Measurements from ENCODE around the gene SPRR1A. TPM values are rescaled to one million over a fixed set of nuclear protein-coding genes. Genes with fewer than 3 reads are reported as not detected.

Gene SPRR1A
- total RNA-seq, 4 donors from 2014 or later = not detected

GRCh38 chr1:152959273-152959672 lies 24.6 kb upstream of the SPRR1A start:
- intact Hi-C loops (cut with DNase I; ENCODE audit: low total_unique reads) = no loop called here
- Histone ChIP-seq H3K36me3 (no peaks in the 10 kb centered on the region), H3K4me3 (no peak overlapping the region), H3K27ac (no peak overlapping the region), H3K27me3 (no peaks in the 10 kb centered on the region), H3K4me1 (no peaks in the 10 kb centered on the region), H3K9me3 (no peaks in the 10 kb centered on the region)
- DNase-seq = no peak
- TF ChIP-seq POLR2A (IDR thresholded peaks at IDR 0.05) (no peak), CTCF (IDR thresholded peaks at IDR 0.05) (no peak)

GRCh38 chr1:152959801-152960451 lies 24.0 kb upstream of the SPRR1A start:
- Histone ChIP-seq H3K4me1 (no peaks in the 10 kb centered on the region), H3K9me3 (no peaks in the 10 kb centered on the region), H3K27me3 (no peaks in the 10 kb centered on the region), H3K4me3 (no peak overlapping the region), H3K36me3 (no peaks in the 10 kb centered on the region), H3K27ac (no peak overlapping the region)
- intact Hi-C loops (cut with DNase I; ENCODE audit: low total_unique reads) = no loop called here
- TF ChIP-seq CTCF (IDR thresholded peaks at IDR 0.05) (no peak), POLR2A (IDR thresholded peaks at IDR 0.05) (no peak)
- no peak for DNase-seq

GRCh38 chr1:152960452-152961044 lies 23.3 kb upstream of the SPRR1A start:
- no peak overlapping the region for H3K4me3 ChIP-seq
- DNase-seq = no peak
- no peaks in the 10 kb centered on the region for H3K9me3 ChIP-seq
- H3K27ac ChIP-seq = no peak overlapping the region
- H3K4me1 ChIP-seq = no peaks in the 10 kb centered on the region
- intact Hi-C loops (cut with DNase I; ENCODE audit: low total_unique reads) = no loop called here
- no peak for TF ChIP-seq CTCF (IDR thresholded peaks at IDR 0.05)
- no peaks in the 10 kb centered on the region for H3K36me3 ChIP-seq
- H3K27me3 ChIP-seq = no peaks in the 10 kb centered on the region

GRCh38 chr1:152961226-152961891 lies 22.5 kb upstream of the SPRR1A start:
- TF ChIP-seq POLR2A (IDR thresholded peaks at IDR 0.05) (no peak), CTCF (IDR thresholded peaks at IDR 0.05) (no peak)
- intact Hi-C loops (cut with DNase I; ENCODE audit: low total_unique reads) = no loop called here
- no peak for DNase-seq
- Histone ChIP-seq H3K4me1 (no peaks in the 10 kb centered on the region), H3K27ac (no peak overlapping the region), H3K9me3 (no peaks in the 10 kb centered on the region), H3K27me3 (no peaks in the 10 kb centered on the region), H3K4me3 (no peak overlapping the region), H3K36me3 (no peaks in the 10 kb centered on the region)

DNA sequence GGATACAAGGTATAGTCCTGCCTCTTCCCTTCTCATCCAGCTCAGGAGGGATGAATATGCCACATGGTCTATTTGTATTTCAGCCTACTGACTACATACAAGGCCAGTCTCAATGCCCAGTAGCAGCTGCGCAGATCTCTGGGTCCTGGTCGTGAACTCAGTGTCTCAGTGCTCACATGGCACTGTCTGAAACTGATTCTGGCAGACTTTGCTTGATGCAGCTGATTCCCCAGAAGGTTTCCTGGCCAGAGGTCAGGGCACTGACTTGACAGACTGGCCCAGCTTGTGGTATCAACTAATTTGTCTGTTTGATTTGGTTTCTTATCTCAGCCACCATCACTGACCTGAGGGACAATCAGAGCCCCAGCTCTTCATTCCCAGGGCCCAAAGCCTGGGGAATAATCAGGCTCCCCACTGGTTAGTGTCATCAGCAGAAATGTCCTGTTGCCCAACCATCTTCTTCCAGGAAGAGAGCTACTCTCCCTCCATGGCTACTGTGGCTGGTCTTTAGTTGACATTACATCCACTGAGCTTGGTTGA lies 20.9 kb upstream of the SPRR1A start:
- DNase-seq = no peak
- TF ChIP-seq POLR2A (IDR thresholded peaks at IDR 0.05) = no peak
- no peak for TF ChIP-seq CTCF (IDR thresholded peaks at IDR 0.05)
- intact Hi-C loops (cut with DNase I; ENCODE audit: low total_unique reads) = no loop called here

More for the DNA sequence above, 20.9 kb upstream of the SPRR1A start:
- Histone ChIP-seq H3K36me3 (no peaks in the 10 kb centered on the region), H3K27me3 (no peaks in the 10 kb centered on the region), H3K27ac (no peak overlapping the region), H3K9me3 (no peaks in the 10 kb centered on the region), H3K4me1 (no peaks in the 10 kb centered on the region), H3K4me3 (no peak overlapping the region)
